HG03175 (cell line): ENCODE measurements around the gene SLC7A14.

Source experiments
- ATAC-seq: cut with Tn5 transposase; IDR thresholded peaks from one replicate; pipeline ENCODE4 v1.9.1; 2021; ENCODE audit warnings: mild to moderate bottlenecking, moderate library complexity; ENCODE audit not compliant: unreplicated experiment

Gene SLC7A14

DNA sequence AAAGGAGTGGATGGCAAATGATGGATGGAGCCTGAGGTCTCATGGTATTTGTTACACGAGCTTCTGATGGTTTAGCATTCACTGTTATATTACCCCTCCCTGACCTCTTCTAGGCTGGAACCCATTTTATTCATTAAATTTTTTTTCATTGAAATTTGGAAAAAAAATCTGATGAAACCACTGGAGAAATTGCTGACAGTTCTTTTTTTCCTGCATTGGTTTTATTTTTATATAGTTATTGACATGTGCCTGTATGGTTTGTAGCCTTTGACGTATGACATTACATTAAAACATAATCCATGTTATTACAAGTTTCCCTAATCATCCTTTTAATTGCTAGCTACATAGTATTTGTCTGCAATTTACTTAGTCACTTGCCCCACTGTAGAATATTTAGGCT is 85.4 kb downstream of the SLC7A14 start:
- ATAC-seq = no peak

- no peak for ATAC-seq
Measured at GRCh38 chr3:170499562-170500156, 86.2 kb downstream of the SLC7A14 start.

GRCh38 chr3:170497207-170498095 is 88.4 kb downstream of the SLC7A14 start:
- no peak for ATAC-seq

- no peak for ATAC-seq
Measured at GRCh38 chr3:170496868-170497140, 89.1 kb downstream of the SLC7A14 start.

DNA sequence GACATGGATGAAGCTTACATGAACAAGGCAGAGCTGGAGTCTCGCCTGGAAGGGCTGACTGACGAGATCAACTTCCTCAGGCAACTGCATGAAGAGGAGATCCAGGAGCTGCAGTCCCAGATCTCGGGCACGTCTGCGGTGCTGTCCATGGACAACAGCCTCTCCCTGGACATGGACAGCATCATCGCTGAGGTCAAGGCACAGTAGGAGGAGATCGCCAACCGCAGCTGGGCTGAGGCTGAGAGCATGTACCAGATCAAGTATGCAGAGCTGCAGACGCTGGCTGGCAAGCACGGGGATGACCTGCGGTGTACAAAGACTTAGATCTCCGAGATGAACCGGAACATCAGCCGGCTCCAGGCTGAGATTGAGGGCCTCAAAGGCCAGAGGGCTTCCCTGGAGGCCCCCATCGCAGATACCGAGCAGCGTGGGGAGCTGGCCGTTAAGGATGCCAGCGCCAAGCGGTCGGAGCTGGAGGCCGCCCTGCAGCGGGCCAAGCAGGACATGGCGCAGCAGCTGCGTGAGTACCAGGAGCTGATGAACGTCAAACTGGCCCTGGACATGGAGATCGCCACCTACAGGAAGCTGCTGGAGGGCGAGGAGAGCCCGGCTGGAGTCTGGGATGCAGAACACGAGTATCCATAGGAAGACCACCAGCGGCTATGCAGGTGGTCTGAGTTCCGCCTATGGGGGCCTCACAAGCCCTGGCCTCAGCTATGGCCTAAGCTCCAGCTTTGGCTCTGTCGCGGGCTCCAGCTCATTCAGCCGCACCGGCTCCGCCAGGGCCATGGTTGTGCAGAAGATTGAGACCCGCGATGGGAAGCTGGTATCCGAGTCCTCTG is 89.6 kb downstream of the SLC7A14 start:
- no peak for ATAC-seq

- no peak for ATAC-seq
Measured at GRCh38 chr3:170494766-170495165, 91.1 kb downstream of the SLC7A14 start.

DNA sequence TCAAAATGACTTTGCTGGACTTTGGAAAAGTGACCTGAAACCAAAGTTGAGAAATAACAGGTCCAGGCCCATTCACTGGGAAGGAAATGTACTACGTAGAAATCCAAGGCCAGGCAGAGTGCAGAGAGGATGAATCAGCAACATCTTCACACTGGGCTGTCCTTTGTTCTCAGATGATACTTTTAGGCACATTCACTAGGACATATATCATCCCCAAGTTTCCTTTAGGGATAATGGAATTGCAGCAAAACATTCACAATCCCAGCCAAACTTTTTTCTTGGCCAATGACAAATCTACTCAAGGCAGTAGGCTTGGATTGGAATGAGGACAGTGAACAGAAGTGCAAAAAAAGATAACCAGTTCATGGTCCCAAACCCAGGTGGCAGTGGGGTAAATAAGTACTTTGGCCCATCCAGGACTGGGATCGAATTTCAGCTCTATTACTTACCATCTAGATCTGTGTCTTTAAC is 92.1 kb downstream of the SLC7A14 start:
- ATAC-seq = no peak

DNA sequence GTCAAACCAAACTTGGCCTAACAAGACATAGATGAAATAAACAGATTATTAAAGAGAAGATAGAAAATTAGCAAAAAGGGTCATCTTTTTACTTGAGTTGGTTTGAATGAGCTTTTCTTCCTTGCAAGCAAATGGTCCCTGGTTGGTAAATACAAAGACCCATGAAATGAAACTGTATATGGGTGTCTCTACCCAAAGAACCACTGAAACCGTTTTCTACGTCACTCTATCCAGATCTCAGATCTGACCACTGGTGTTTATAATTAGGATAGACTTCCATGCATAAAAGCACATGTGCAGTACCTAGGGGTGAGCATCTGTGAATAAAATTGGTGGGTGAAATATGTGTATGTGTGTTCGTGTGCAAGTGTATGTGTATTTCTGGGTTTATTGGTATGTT is 94.0 kb downstream of the SLC7A14 start:
- no peak for ATAC-seq

DNA sequence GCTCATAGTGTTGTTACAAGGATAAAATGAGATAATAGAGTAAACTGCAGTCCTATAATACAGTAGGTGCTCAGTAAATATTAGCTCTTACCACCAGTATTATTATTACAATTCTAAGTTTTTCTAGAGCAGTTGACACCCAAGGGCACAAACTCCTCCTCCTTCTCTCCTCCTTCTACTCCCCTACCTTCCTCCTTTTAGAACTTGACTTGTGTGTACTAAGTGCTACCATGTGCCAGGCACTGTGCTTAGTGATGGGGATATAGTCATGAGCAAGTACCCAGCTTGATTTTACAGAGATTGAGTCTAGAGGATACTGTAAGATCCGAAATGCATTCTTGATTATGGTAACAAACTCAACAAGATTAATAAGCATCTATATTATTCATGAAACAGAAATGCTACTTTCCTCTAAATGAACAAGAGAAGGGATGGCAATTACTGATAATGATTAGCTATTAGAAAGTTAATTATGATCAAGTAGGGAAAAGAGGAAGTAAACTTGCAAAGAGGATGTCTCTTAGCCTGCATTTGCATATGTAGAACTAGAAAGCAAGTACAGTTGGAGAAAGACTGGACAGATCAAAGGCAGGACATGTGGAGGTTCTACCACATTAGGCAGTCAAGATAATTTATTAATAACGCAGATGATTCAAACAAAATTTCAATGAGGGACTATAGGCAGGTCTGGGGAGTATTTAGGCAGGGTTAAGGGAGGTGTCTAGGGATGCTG is 94.9 kb downstream of the SLC7A14 start:
- peak; percentile 70 for ATAC-seq

GRCh38 chr3:170488802-170489201 is 97.1 kb downstream of the SLC7A14 start:
- no peak for ATAC-seq

- no peak for ATAC-seq
Measured at GRCh38 chr3:170487031-170487430, 98.8 kb downstream of the SLC7A14 start.

DNA sequence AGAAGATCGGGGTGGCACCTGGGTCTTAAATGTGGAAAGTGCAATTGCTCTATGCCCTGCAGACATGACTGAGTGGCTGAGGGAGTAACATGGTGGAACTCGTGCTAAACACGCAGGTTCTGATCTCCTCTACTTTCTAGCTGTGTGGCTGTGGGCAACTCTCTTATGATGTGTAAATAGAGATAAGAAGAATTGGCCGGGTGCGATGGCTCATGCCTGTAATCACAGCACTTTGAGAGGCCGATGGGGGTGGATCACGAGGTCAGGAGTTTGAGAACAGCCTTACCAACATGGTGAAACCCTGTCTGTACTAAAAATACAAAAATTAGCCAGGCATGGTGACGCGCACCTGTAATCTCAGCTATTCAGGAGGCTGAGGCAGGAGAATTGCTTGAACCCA is 99.5 kb downstream of the SLC7A14 start:
- ATAC-seq = no peak

- no peak for ATAC-seq
Measured at GRCh38 chr3:170485696-170486095, 100.2 kb downstream of the SLC7A14 start.

- ATAC-seq = no peak
Measured at GRCh38 chr3:170485294-170485693, 100.6 kb downstream of the SLC7A14 start.

DNA sequence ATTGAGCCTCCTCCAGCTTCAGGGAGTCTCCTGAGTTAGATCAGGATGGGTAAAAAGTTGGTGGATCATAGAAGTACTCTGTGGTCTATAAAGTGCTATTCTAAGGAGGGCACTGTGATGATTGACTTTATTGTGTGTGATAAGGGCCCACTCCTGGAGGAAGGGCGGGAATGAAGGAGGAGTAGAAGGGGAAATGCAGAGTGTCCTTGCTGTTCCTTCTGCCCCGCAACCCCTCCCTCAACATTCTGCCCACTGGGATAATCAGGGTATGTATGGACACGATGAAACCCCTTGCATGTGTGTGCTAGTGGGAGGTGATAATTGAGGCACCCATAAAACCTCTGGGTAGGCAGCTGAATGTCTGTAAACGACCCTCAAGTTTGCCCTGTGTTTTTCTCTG is 101.0 kb downstream of the SLC7A14 start:
- no peak for ATAC-seq

DNA sequence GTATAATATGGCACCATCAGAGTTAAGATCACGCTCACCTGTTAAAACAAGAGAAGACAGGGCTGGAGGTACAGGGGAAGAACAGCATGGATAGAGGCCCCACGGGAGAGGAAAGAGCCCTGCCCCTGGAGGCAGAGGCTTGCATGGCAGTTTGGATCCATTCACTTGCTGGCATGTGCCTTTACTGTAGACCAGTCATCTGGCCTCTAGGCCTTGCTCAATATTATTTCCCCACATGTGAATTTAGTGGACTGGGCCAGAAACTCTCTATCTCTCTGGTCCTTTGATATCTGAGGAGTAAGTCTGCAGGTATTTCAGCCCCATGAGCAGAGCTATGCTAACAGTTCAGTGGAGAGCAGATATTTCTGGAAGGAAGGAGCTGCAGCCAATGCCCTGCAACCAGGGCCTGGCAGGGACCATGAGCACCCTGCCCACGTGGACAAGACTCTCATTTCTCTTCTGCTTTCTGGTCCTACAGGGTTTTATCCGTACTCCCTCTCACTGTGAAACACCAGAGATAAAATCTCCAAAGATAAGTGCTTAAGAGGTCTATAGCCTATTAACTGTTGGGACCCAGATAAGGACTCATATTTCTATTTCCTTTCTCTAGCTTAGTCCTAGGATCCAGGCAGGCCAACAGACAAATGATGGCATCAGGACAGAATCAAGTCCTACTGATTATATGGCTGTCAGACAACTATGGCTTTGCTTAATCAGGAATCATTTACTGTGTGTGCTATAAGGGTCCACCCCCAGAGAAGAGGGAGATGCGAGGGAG is 102.2 kb downstream of the SLC7A14 start:
- no peak for ATAC-seq

DNA sequence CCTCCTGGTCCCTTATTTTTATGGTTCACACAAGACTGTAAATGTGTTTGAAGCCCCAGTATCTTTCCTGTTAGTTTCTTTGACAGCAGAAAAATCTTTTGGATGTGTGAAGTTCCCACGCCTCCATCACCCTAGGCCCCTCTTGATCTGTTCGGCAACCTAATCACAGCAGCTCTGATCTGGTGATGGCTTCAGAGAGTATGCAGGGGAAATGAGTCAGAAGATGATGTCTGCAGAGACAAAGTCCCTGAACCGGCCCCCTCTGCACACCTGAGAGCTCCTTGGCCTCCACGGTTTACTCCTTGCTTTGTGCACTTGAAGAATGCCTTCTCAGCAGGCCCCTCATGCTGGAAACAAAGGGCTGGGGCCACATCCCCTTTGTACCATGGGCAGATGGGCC is 103.7 kb downstream of the SLC7A14 start:
- ATAC-seq = no peak

DNA sequence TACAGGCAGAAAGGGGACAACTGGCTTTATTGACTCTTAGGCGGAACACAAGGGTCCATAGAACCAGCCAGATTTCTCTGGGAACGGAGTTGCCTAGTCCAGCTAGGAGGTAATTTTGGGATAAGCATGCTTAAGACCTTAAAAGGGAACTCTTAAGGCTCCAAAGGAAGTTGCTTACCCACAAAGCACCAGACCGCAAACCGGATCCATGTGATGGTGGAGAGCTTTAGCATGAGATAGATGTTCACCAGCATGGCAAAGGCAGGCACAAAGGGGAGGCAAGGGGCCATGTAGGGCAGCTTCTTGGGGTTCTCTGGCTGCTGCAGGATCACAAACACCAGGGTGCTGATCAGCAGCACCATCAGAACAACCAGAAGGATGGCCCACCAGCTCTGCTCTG is 105.8 kb downstream of the SLC7A14 start:
- ATAC-seq = no peak

GRCh38 chr3:170477395-170477794 is 108.5 kb downstream of the SLC7A14 start:
- no peak for ATAC-seq

- ATAC-seq = no peak
Measured at GRCh38 chr3:170476291-170476690, 109.6 kb downstream of the SLC7A14 start.
